ENCODE measurements around the gene ANKRD35. TPM values are rescaled to one million over a fixed set of nuclear protein-coding genes. Genes with fewer than 3 reads are reported as not detected.

ANKRD35 gene
- total and polyA plus RNA-seq, 10 of the 15 experiments (the other 5 are each of a cell fraction or from before 2014, with no cell fraction given), result 0.01 to 0.08 TPM; not detected in 8

DNA sequence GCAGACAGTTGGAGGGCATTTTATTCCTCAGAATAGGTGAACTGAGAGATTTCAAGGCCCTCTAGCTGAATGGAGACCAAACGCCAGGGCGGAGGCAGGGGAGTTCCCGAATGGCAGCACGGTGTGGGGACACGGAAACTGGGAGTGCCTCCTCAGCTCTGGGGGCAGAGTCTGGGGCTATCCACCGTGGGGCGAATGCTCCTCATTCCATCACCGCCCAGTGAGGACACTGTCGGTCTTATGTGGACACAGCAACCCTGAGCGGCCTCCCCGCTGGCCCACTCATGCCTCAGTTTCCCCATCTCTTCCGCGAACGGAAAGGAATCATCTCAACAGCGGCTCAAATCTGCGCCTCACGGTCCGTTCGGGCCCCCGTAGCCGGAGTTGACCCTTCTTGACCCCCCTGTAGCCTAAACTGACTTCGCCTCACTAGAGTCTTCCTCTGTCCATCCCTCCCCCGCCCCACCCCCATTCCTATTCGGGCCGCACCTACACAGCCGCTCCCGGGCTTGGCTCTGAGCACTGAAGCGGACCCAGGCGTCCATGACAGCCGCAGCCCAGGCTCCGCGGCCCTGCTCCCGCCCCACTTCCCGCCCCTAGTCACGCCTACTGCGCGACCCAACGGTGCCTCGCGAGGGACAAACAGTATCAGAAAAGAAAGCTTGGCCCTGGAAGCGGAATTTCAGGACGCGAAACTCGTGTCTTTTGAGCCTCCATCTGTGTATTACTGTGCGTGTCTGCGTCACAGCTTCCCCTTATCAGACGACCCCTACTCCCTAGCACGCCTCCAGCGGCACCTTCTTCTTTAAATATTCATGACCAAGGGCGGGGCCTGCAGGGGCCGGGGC lies 32.7 kb upstream of the ANKRD35 start, which contains the start of gene PEX11B (continued):
- TF ChIP-seq PAX8 (IDR thresholded peaks at IDR 0.05) (no peak), SP1 (IDR thresholded peaks at IDR 0.05; ENCODE audit: low read depth, low read length) (peak; percentile 77), FOS (IDR thresholded peaks at IDR 0.05; ENCODE audit: borderline replicate concordance, extremely low read depth, insufficient read length) (no peak), CREB1 (IDR thresholded peaks at IDR 0.05; ENCODE audit: low read depth) (peak; percentile 85), RAD21 (IDR thresholded peaks at IDR 0.05; ENCODE audit: insufficient read depth, low read depth, low read length) (no peak), CHD4 (IDR thresholded peaks at IDR 0.05) (no peak), POLR2A (IDR thresholded peaks at IDR 0.05; ENCODE audit: low read depth, low read length) (peak; percentile 93), NFYA (IDR thresholded peaks at IDR 0.05; ENCODE audit: borderline replicate concordance, low read depth, low read length) (no peak)

DNA sequence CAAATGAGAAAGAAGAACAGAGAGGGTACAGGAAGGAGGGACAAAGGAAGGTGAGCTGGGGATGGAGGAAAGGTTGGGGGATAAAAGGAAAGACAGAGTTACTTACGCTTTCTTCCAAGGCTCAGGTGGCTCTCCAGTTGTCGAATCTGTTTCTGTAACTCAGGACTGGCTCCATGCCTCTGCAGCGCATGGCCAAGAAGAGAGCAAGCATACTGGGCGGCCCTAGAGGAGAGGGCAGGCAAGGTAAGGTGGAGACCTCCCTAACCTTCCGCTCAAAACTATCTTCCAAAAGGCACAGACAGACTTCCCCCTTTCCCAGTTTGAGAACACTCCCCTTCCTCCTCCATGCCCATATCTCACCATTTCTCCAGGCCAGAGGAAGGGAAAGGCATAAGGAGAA lies 31.9 kb upstream of the ANKRD35 start:
- Histone ChIP-seq H3K9ac (ENCODE audit: control insufficient read depth, insufficient read depth, low read length) (peak overlapping the region; percentile 96), H3K27me3 (replicated peaks in 1 of 2; ENCODE audit: control insufficient read depth in 2 of 2, insufficient read depth in 2 of 2, low read length in 1 of 2) (no peaks in the 10 kb centered on the region), H2AFZ (ENCODE audit: control insufficient read depth, low read depth, low read length) (peak overlapping the region; percentile 20), H3K36me3 (ENCODE audit: control insufficient read depth in 2 of 2, insufficient read depth in 2 of 2, low read length in 1 of 2) (peaks cover 0 to 8% of the 10 kb centered on the region in 2 experiments; a peak in 2 of 4 replicates), H3K4me1 (ENCODE audit: control insufficient read depth, insufficient read depth, low read length) (peaks cover 20% of the 10 kb centered on the region), H3K4me2 (ENCODE audit: control insufficient read depth, insufficient read depth) (peak overlapping the region; percentile 99), H3K9me3 (replicated peaks; ENCODE audit: control insufficient read depth, insufficient read depth, low read length) (no peaks in the 10 kb centered on the region), H4K20me1 (ENCODE audit: control insufficient read depth, insufficient read depth) (no peaks in the 10 kb centered on the region), H3K27ac (ENCODE audit: control insufficient read depth, insufficient read depth) (peak overlapping the region; percentile 93), H3K4me3 (peak overlapping the region; percentile 97), H3K79me2 (ENCODE audit: control insufficient read depth, insufficient read depth, low read length) (peaks cover 12% of the 10 kb centered on the region)
- ChIA-PET POLR2A (interaction anchor here (1.6 to 2.6 kb wide), 4 partner anchors 10 to 58 kb away, joined by 4 to 10 read pairs (median 8); partner anchors contain the start of genes LIX1L, PIAS3 and RBM8A), SMC1A (ENCODE audit: uncharacterized antibody, unreplicated experiment) (no interaction called here), RAD21 (ENCODE audit: unreplicated experiment) (interaction anchor here (1.2 to 2.5 kb wide), 2 partner anchors 40 to 59 kb away, joined by 3 to 11 read pairs; partner anchors contain the start of gene LIX1L), CTCF (interaction anchor here (1.8 kb wide), 1 partner anchor 60 kb away, joined by 7 read pairs; no protein-coding TSS in a partner anchor)
- intact Hi-C loops (cut with micrococcal nuclease; ENCODE audit: unreplicated experiment) (no loop called here), in situ Hi-C loops (cut with MboI) (loop anchor here (5.0 kb wide), 1 partner anchor 60 kb away; the partner anchor contains the start of gene PIAS3)
- DNase-seq (ENCODE audit: low read depth, low spot score), result no peak
- 73% methylated on average over 5 of the region's 5 CpGs for WGBS (ENCODE audit: insufficient coverage, insufficient replicate concordance, low lambda C conversion rate, missing lambda C conversion rate)
- FAIRE-seq, result no peak
- ATAC-seq, result no peak
- BruUV-seq (replicated peaks), result no TSS peak
- TF ChIP-seq CREB1 (IDR thresholded peaks at IDR 0.05; ENCODE audit: low read depth) (no peak), ZNF207 (IDR thresholded peaks at IDR 0.05; ENCODE audit: borderline replicate concordance) (no peak), TCF3 (IDR thresholded peaks at IDR 0.05; ENCODE audit: borderline replicate concordance, insufficient read depth, low read depth, low read length) (no peak), TCF12 (IDR thresholded peaks at IDR 0.05; ENCODE audit: low read depth, low read length) (no peak)
- TF ChIP-seq, protein P1, sequence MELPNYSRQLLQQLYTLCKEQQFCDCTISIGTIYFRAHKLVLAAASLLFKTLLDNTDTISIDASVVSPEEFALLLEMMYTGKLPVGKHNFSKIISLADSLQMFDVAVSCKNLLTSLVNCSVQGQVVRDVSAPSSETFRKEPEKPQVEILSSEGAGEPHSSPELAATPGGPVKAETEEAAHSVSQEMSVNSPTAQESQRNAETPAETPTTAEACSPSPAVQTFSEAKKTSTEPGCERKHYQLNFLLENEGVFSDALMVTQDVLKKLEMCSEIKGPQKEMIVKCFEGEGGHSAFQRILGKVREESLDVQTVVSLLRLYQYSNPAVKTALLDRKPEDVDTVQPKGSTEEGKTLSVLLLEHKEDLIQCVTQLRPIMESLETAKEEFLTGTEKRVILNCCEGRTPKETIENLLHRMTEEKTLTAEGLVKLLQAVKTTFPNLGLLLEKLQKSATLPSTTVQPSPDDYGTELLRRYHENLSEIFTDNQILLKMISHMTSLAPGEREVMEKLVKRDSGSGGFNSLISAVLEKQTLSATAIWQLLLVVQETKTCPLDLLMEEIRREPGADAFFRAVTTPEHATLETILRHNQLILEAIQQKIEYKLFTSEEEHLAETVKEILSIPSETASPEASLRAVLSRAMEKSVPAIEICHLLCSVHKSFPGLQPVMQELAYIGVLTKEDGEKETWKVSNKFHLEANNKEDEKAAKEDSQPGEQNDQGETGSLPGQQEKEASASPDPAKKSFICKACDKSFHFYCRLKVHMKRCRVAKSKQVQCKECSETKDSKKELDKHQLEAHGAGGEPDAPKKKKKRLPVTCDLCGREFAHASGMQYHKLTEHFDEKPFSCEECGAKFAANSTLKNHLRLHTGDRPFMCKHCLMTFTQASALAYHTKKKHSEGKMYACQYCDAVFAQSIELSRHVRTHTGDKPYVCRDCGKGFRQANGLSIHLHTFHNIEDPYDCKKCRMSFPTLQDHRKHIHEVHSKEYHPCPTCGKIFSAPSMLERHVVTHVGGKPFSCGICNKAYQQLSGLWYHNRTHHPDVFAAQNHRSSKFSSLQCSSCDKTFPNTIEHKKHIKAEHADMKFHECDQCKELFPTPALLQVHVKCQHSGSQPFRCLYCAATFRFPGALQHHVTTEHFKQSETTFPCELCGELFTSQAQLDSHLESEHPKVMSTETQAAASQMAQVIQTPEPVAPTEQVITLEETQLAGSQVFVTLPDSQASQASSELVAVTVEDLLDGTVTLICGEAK (IDR thresholded peaks at IDR 0.05; ENCODE audit: borderline replicate concordance), result no peak
- TF ChIP-seq, protein P2, sequence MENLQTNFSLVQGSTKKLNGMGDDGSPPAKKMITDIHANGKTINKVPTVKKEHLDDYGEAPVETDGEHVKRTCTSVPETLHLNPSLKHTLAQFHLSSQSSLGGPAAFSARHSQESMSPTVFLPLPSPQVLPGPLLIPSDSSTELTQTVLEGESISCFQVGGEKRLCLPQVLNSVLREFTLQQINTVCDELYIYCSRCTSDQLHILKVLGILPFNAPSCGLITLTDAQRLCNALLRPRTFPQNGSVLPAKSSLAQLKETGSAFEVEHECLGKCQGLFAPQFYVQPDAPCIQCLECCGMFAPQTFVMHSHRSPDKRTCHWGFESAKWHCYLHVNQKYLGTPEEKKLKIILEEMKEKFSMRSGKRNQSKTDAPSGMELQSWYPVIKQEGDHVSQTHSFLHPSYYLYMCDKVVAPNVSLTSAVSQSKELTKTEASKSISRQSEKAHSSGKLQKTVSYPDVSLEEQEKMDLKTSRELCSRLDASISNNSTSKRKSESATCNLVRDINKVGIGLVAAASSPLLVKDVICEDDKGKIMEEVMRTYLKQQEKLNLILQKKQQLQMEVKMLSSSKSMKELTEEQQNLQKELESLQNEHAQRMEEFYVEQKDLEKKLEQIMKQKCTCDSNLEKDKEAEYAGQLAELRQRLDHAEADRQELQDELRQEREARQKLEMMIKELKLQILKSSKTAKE (IDR thresholded peaks at IDR 0.05; ENCODE audit: low read depth, poor library complexity, severe bottlenecking), result no peak
- TF ChIP-seq, protein P3, sequence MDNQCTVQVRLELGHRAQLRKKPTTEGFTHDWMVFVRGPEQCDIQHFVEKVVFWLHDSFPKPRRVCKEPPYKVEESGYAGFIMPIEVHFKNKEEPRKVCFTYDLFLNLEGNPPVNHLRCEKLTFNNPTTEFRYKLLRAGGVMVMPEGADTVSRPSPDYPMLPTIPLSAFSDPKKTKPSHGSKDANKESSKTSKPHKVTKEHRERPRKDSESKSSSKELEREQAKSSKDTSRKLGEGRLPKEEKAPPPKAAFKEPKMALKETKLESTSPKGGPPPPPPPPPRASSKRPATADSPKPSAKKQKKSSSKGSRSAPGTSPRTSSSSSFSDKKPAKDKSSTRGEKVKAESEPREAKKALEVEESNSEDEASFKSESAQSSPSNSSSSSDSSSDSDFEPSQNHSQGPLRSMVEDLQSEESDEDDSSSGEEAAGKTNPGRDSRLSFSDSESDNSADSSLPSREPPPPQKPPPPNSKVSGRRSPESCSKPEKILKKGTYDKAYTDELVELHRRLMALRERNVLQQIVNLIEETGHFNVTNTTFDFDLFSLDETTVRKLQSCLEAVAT (IDR thresholded peaks at IDR 0.05), result no peak

All from GM12878 (cell line).